HepG2 (cell line): Measurements from ENCODE around the gene NKX1-2. TPM values are rescaled to one million over a fixed set of nuclear protein-coding genes. Genes with fewer than 3 reads are reported as not detected.
A peak's percentile ranks its signal among the peaks of the same experiment; 100 is the strongest.

ENCODE experiments used
- ATAC-seq: fragments of 200-7000 bp; cut with Tn5 transposase; 3 replicates; pipeline ENCODE4 v1.9.1; 2020; ENCODE audit warnings: mild to moderate bottlenecking, moderate library complexity
- BruUV-seq: library from RNA; stranded (reverse); fragments of 400-500 nt; replicated peaks from 2 replicates; lab custom pipeline; 2021; lab: Mats Ljungman, UMichigan
- CTCF ChIA-PET: fragments of 300-600 bp; formaldehyde crosslinking; extraction: SDS; loops from one replicate; lab custom pipeline; 2021; ENCODE audit warnings: low total read pairs, inconsistent platforms, low intra/inter-chr PET ratio; lab: Yijun Ruan, JAX
- POLR2A ChIA-PET: fragments of 350-600 bp; sonication (Branson Sonifier 250); formaldehyde crosslinking; loops from one replicate; lab custom pipeline; 2020; ENCODE audit warnings: antibody characterized with exemption, inconsistent platforms; lab: Yijun Ruan, JAX
- DNase-seq: peaks from one replicate; pipeline ENCODE4 v3.0.0-alpha.2; 2015; ENCODE audit warnings: low spot score
- FAIRE-seq: peaks from 3 replicates; lab custom pipeline; 2011; peaks lifted over from hg19 to GRCh38; lab: Jason Lieb, UNC
- H2AFZ ChIP-seq: one replicate; pipeline ENCODE4 v1.6.1; 2011; ENCODE audit warnings: low read length, inconsistent platforms
- H3K27ac ChIP-seq: fragments of 300-600 bp; 3 replicates; pipeline ENCODE4 v1.8.0; 2011; ENCODE audit warnings: mixed run types, mild to moderate bottlenecking, mixed read lengths, low read length, inconsistent platforms; ENCODE audit not compliant: insufficient read depth; ENCODE audit errors: extremely low read length
- H3K27me3 ChIP-seq, 2 experiments: fragments of 200-600 bp in 1 of 2; 2 replicates in 1 of 2; 3 replicates in 1 of 2; pipeline versions ENCODE4 v1.6.0 to v1.8.0; 2011; ENCODE audit warnings: low read length in 2 of 2, mild to moderate bottlenecking in 2 of 2, moderate library complexity in 2 of 2, inconsistent platforms in 1 of 2; ENCODE audit not compliant: insufficient read depth in 2 of 2, control insufficient read depth in 1 of 2
- H3K36me3 ChIP-seq, 2 experiments: fragments of 200-600 bp in 1 of 2; replicated peaks in 1 of 2; 2 replicates in 1 of 2; 3 replicates in 1 of 2; pipeline versions ENCODE4 v1.5.1 to v1.8.0; 2011; ENCODE audit warnings: low read length in 2 of 2, inconsistent platforms in 1 of 2; ENCODE audit not compliant: insufficient read depth in 2 of 2, control insufficient read depth in 1 of 2
- H3K4me1 ChIP-seq: 2 replicates; pipeline ENCODE4 v1.5.1; 2012; ENCODE audit warnings: low read length, inconsistent platforms; ENCODE audit not compliant: insufficient read depth
- H3K4me2 ChIP-seq: 2 replicates; pipeline ENCODE4 v1.6.0; 2011; ENCODE audit warnings: low read depth, low read length, inconsistent platforms
- H3K4me3 ChIP-seq, 3 experiments: fragments of 200-600 bp in 1 of 3; sonication (generic), shearing (Covaris generic) in 1 of 3; replicated peaks in 1 of 3; 2 replicates each; pipeline ENCODE4 v1.5.1; 2011 to 2016; ENCODE audit warnings: low read length in 3 of 3, inconsistent platforms in 2 of 3, low read depth in 2 of 3, mild to moderate bottlenecking in 2 of 3, control low read depth in 1 of 3, mixed read lengths in 1 of 3; ENCODE audit not compliant: insufficient read depth in 1 of 3
- H3K79me2 ChIP-seq: one replicate; pipeline ENCODE4 v1.6.1; 2011; ENCODE audit warnings: low read length, inconsistent platforms; ENCODE audit not compliant: insufficient read depth
- H3K9ac ChIP-seq: 2 replicates; pipeline ENCODE4 v1.6.0; 2011; ENCODE audit warnings: mild to moderate bottlenecking, low read depth, low read length, inconsistent platforms; ENCODE audit not compliant: insufficient read depth
- H3K9me3 ChIP-seq: 2 replicates; pipeline ENCODE4 v1.5.1; 2012; ENCODE audit warnings: mild to moderate bottlenecking, low read length
- H4K20me1 ChIP-seq: 2 replicates; pipeline ENCODE4 v1.6.0; 2011; ENCODE audit warnings: inconsistent platforms, mild to moderate bottlenecking, low read length, moderate library complexity; ENCODE audit not compliant: insufficient read depth
- ATF6 ChIP-seq: sonication (generic); formaldehyde crosslinking; conservative IDR thresholded peaks from 2 replicates; pipeline ENCODE4 v1.4.0; 2020; ENCODE audit warnings: missing genetic modification reagents
- DMAP1 ChIP-seq: IDR thresholded peaks from 2 replicates; pipeline ENCODE4 v1.6.1; 2016
- HNF1A ChIP-seq, 2 experiments: sonication (generic) in 1 of 2; formaldehyde crosslinking in 1 of 2; IDR thresholded peaks; 2 replicates each; pipeline versions ENCODE4 v1.4.0 to v1.6.1; 2016 to 2020; ENCODE audit warnings: borderline replicate concordance in 1 of 2, low read depth in 1 of 2, mild to moderate bottlenecking in 1 of 2, missing genetic modification reagents in 1 of 2
- MBD4 ChIP-seq: IDR thresholded peaks from 2 replicates; pipeline ENCODE4 v1.6.1; 2012; ENCODE audit warnings: low read length, inconsistent platforms, borderline replicate concordance
- MXD3 ChIP-seq: IDR thresholded peaks from 2 replicates; pipeline ENCODE4 v1.6.1; 2016; ENCODE audit warnings: mild to moderate bottlenecking, missing biosample characterization, missing genetic modification reagents
- POLR2A ChIP-seq, 2 experiments: IDR thresholded peaks; 2 replicates each; pipeline ENCODE4 v1.6.1; 2011; ENCODE audit warnings: low read depth in 2 of 2, low read length in 2 of 2, mild to moderate bottlenecking in 1 of 2, moderate library complexity in 1 of 2; ENCODE audit not compliant: insufficient read depth in 1 of 2
- TCF7L2 ChIP-seq: IDR thresholded peaks from 2 replicates; pipeline ENCODE4 v1.6.1; 2011; ENCODE audit warnings: mild to moderate bottlenecking, low read depth, low read length, moderate library complexity
- ZBTB44 ChIP-seq: sonication (generic); formaldehyde crosslinking; IDR thresholded peaks from 2 replicates; pipeline ENCODE4 v1.4.0; 2020; ENCODE audit warnings: missing genetic modification reagents
- ZMYM2 ChIP-seq: sonication (generic); formaldehyde crosslinking; IDR thresholded peaks from 2 replicates; pipeline ENCODE4 v1.8.0; 2022; ENCODE audit warnings: mild to moderate bottlenecking, missing genetic modification reagents
- ZNF143 ChIP-seq: sonication (generic); formaldehyde crosslinking; IDR thresholded peaks from 2 replicates; pipeline ENCODE4 v1.4.0; 2020; ENCODE audit warnings: missing genetic modification reagents
- ZNF253 ChIP-seq: sonication (generic); formaldehyde crosslinking; IDR thresholded peaks from 2 replicates; pipeline ENCODE4 v1.8.0; 2022; ENCODE audit warnings: mild to moderate bottlenecking, missing genetic modification reagents, borderline replicate concordance
- ZSCAN30 ChIP-seq: sonication (generic); formaldehyde crosslinking; IDR thresholded peaks from 2 replicates; pipeline ENCODE4 v1.5.0; 2020; ENCODE audit warnings: mild to moderate bottlenecking, missing genetic modification reagents
- WGBS: methylation state at CpG from one replicate; pipeline ENCODE4 v1.1.6; 2017; ENCODE audit warnings: low lambda C conversion rate; 5-methylcytosine and 5-hydroxymethylcytosine counted together
- in situ Hi-C: cut with HindIII; loops from 2 replicates; pipeline ENCODE4 v1.10.0; 2017; ENCODE audit warnings: low pct_unique_long_range_greater_than_20kb; ENCODE audit not compliant: extremely low pct_ligation_motif_present
- intact Hi-C: fragments of 100-400 bp; cut with micrococcal nuclease; formaldehyde crosslinking; loops from one replicate; pipeline ENCODE4 v1.10.0; 2022; ENCODE audit not compliant: unreplicated experiment
- polyA plus RNA-seq, 8 experiments: library from polyadenylated mRNA; depleted of rRNA in 3 of 8; stranded (reverse) in 7 of 8; unstranded in 1 of 8; fragments of >200 nt; fragmentation: Illumina TruSeq in 4 of 8; extraction: Trizol in 4 of 8; gene quantifications; 2 replicates each; pipeline versions ENCODE4 v1.2.1 to v1.2.3, GENCODE V29; 2011 to 2016; ENCODE audit warnings: low read depth in 4 of 8, missing spikeins in 1 of 8, mixed read lengths in 1 of 8; ENCODE audit not compliant: insufficient read depth in 1 of 8
- total RNA-seq, 5 experiments: library from RNA; depleted of rRNA; stranded (reverse); fragments of >200 nt; fragmentation: Illumina TruSeq; extraction: Trizol; gene quantifications; 2 replicates each; pipeline ENCODE4 v1.2.3, GENCODE V29; 2016; ENCODE audit warnings: low read depth in 1 of 5

NKX1-2 gene
- total and polyA plus RNA-seq, 2 of the 13 experiments (the other 11 are each of a cell fraction or from before 2014, with no cell fraction given) = not detected

GRCh38 chr10:124428207-124428777, 21.5 kb downstream of the NKX1-2 start (continued):
- TF ChIP-seq ZMYM2 = no peak
- no peak for TF ChIP-seq ZSCAN30 (CRISPR knock-in tag)
- no peak for TF ChIP-seq MBD4

GRCh38 chr10:124425227-124425962, 24.4 kb downstream of the NKX1-2 start:
- 2% methylated on average over 4 of the region's 4 CpGs for WGBS
- Histone ChIP-seq H3K27ac (no peak overlapping the region), H3K4me2 (no peak overlapping the region), H3K9ac (no peak overlapping the region), H3K4me1 (peaks cover 14% of the 10 kb centered on the region), H3K9me3 (no peaks in the 10 kb centered on the region), H4K20me1 (no peaks in the 10 kb centered on the region), H3K36me3 (no peaks in the 10 kb centered on the region), H3K4me3 (no peak overlapping the region), H2AFZ (no peak overlapping the region), H3K79me2 (no peaks in the 10 kb centered on the region), H3K27me3 (peaks cover 0 to 36% of the 10 kb centered on the region in 2 experiments; a peak in 3 of 5 replicates)
- FAIRE-seq (no peak), DNase-seq (no peak), ATAC-seq (no peak)
- POLR2A ChIA-PET = no interaction called here
- intact Hi-C loops = no loop called here
- CTCF ChIA-PET = no interaction called here
- BruUV-seq = no TSS peak
- in situ Hi-C loops = no loop called here
- TF ChIP-seq POLR2A (IDR thresholded peaks at IDR 0.05; ENCODE audit: insufficient read depth in 1 of 2, low read depth in 2 of 2, low read length in 2 of 2) = no peak
- no peak for TF ChIP-seq ZBTB44 (CRISPR knock-in tag)
- TF ChIP-seq ZNF253 (CRISPR knock-in tag) = no peak
- no peak for TF ChIP-seq DMAP1
- TF ChIP-seq HNF1A (IDR thresholded peaks at IDR 0.05; ENCODE audit: low read depth) = peak; percentile 26; the same call in 1 of the 2 replicates
- TF ChIP-seq HNF1A (CRISPR knock-in tag; IDR thresholded peaks at IDR 0.05; ENCODE audit: borderline replicate concordance) = no peak
- no peak for TF ChIP-seq MXD3 (CRISPR knock-in tag)
- no peak for TF ChIP-seq ZNF143 (CRISPR knock-in tag)
- TF ChIP-seq TCF7L2 = peak; percentile 51; the same call in 1 of the 2 replicates
- no peak for TF ChIP-seq ATF6 (CRISPR knock-in tag)
